GM19455 (cell line): Measurements from ENCODE around the gene APOL6.
"Not testable (repeated sequence)": the region's sequence is repeated elsewhere in the genome, so short reads cannot be mapped to it uniquely, and the experiment has no call there.

Experiments used
- ATAC-seq: cut with Tn5 transposase; IDR thresholded peaks from one replicate; pipeline ENCODE4 v1.9.1; 2021; ENCODE audit not compliant: unreplicated experiment

Gene APOL6

GRCh38 chr22:35674335-35674734 lies 26.1 kb downstream of the APOL6 start:
- no peak for ATAC-seq

- not testable (repeated sequence) for ATAC-seq
Observed at GRCh38 chr22:35676065-35676464, 27.8 kb downstream of the APOL6 start.

GRCh38 chr22:35677460-35678187 lies 29.4 kb downstream of the APOL6 start:
- no peak for ATAC-seq

GRCh38 chr22:35678836-35679235 lies 30.6 kb downstream of the APOL6 start:
- ATAC-seq = no peak

DNA sequence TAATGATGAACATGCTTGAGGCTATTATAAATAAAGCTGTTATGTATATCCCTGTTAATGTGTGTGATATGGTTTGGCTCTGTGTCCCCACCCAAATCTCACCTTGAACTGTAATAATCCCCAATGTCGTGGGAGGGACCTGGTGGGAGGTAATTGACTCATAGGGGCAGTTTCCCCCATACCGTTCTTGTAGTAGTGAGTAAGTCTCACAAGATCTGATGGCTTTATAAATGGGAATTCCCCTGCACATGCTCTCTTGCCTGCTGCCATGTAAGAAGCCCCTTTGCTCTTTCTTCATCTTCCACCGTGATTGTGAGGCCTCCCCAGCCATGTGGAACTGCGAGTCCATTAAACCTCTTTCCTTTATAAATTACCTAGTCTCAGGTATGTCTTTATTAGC lies 31.2 kb downstream of the APOL6 start:
- ATAC-seq = not testable (repeated sequence)

DNA sequence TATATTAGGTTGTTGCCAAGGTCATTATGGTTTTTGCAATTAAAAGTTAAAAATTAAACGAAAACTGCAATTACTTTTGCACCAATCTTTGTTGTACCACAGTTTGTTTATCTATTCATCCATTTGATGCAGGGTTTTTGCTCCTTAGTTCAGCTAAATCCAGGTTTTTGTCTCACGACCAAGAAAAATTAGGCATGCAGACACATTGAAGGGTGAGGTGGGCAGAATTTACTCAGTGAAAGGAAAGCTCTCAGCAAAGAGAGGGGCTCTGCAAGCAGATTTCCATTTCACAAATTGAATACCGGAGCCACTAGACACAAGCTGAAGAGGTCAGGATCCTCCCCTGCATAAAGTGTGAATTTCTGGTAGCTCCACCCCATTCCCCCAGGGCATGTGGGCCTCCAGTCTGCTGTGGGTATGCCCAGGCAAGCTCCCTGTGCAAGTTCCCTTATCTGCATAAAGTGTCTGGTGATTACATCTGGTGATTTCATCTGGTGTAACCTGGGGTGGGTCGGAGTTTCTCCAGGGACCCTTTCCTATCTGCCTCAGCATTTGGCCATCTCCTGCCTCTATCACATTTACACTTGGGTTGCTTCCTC lies 33.3 kb downstream of the APOL6 start:
- no peak for ATAC-seq

DNA sequence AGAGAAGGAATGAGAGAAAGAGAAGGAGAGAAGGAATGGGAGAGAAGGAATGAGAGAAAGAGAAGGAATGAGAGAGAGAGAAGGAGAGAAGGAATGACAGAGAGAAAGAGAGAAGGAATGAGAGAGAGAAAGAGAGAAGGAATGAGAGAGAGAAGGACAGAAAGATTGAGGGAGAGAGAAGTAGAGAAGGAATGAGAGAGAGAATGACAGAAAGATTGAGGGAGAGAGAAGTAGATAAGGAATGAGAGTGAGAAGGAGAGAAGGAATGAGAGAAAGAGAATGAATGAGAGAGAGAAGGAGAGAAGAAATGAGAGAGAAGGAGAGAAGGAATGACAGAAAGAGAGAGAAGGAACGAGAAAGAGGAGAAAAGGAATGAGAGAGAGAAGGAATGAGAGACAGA lies 35.3 kb downstream of the APOL6 start:
- no peak for ATAC-seq

GRCh38 chr22:35684270-35684700 lies 36.0 kb downstream of the APOL6 start:
- ATAC-seq = no peak

- no peak for ATAC-seq
Observed at GRCh38 chr22:35684732-35685131, 36.5 kb downstream of the APOL6 start.

DNA sequence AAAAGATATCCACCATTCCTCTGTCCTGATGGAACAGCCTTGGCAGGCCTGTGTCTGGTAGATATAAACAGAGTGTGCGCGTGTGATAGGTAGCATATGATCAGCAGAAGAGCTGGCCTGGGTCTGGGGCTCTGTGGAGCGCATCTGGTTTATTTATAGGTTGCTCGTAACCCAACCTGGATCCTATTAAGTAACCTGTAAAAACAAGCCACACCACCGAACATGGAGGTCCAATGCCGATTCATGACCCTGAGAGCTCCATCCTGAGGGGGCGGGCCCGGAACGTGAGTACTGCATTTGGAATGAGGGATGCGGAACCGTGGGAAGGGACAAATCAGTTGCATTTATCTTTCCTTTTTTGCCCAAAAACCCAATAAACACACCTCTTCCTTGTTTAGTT lies 37.5 kb downstream of the APOL6 start:
- ATAC-seq = no peak

DNA sequence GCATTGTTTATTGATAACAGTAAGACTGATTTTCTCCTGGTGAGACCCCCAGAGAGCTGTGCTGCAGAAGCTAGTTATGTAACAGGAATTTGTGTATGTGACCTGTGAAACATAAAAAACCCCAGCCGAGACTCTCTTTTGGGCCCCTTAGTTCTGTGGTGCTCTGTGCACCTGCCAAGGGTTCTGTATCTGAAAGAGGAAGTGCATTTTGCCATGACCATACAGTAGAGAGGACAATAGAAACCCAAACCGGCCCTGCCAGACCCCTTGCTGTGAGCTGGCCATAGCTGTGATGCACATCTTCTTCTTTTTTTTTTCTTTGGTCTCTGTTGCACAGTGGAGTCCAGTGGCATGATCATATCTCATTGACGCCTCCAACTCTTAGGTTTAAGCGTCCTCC lies 38.1 kb downstream of the APOL6 start:
- ATAC-seq = no peak

GRCh38 chr22:35687461-35687860 lies 39.2 kb downstream of the APOL6 start:
- ATAC-seq = no peak

GRCh38 chr22:35688913-35689675 lies 40.8 kb downstream of the APOL6 start:
- no peak for ATAC-seq

DNA sequence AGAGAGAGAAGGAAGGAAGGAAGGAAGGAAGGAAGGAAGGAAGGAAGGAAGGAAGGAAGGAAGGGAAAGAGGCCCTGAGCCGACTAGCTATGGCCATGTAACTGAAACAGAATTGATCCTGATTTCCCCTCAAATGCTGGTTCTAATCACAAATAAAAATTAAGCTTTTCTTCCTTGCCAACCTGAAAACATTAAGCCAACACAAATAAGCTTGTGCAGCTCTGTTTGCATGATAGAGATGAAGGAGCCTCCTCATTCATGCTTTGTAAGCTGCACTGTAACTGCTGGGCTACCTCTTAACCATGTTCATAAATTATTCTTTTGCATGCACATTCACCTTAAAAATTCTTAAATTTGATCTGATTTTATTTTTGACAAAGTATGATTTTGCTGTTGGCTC lies 41.8 kb downstream of the APOL6 start:
- ATAC-seq = no peak

GRCh38 chr22:35695202-35695601 lies 47.0 kb downstream of the APOL6 start:
- ATAC-seq = no peak

DNA sequence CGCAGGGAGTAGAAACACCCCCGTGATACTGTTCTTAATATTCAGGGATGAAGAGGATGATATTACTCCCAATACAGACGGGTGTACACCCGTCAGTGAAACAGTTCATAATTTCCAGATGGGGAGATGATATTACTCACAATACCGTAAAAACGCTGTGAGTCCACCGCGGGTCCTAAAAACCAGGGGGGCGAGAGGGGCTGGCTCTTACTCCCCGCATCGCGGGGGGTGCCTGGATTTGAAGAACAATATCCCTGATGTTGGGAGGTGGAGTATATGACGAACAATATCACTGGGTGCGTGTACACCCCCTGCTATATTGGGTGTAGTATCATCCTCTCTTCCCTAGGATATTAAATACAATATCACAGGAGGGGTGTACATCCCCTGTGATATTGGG lies 48.9 kb downstream of the APOL6 start:
- ATAC-seq = no peak

GRCh38 chr22:35699852-35700251 lies 51.6 kb downstream of the APOL6 start:
- ATAC-seq = not testable (repeated sequence)

- ATAC-seq = no peak
Observed at GRCh38 chr22:35703861-35704584, 55.8 kb downstream of the APOL6 start.

DNA sequence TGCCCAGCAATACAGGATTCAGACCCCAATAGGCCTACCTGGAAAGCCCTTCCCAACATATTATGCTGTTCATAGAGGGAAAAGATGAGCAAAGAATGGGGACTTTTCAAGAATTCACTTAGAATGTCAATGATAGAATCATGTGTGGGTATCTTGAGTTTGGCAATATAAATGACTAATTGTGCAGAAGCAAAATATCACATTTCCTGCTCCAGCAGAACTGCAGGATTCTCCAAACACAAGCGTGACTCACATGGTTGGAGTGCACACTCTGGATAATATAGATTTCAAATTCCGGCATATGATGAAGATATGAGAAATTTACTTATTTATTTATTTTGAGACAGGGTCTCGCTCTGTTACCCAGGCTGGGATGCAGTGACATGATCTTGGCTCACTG lies 56.9 kb downstream of the APOL6 start:
- ATAC-seq = no peak

- ATAC-seq = no peak
Observed at GRCh38 chr22:35708453-35708852, 60.2 kb downstream of the APOL6 start.

DNA sequence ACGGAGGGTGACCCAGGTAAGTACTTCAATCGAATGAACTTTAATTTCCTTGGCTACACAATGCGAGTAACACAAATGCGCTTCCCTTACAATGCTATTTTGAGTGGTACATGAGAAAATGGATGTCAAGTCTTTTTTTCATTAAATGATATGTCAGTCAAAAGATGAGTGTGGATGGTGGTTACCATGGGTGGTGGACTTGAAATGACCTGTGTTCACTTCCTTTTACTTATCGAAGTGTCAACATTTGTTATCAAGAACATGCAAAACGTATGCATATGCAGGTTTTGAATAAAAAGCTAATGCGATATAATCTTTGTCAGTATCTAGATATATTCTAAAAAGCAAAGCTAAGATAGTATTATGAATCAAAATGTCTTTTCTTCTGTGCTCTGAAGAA lies 60.7 kb downstream of the APOL6 start:
- ATAC-seq = no peak
